HepG2 (cell line): ENCODE results near the gene TNNI3. TPM values are rescaled to one million over a fixed set of nuclear protein-coding genes. Genes with fewer than 3 reads are reported as not detected.

Experiments used
- FOXO1 ChIP-seq: sonication (generic); formaldehyde crosslinking; IDR thresholded peaks from 2 replicates; pipeline ENCODE4 v1.4.0; 2020; ENCODE audit warnings: missing genetic modification reagents
- IRF9 ChIP-seq: sonication (generic); formaldehyde crosslinking; IDR thresholded peaks from 2 replicates; pipeline ENCODE4 v1.8.0; 2022; ENCODE audit warnings: missing genetic modification reagents, mild to moderate bottlenecking, borderline replicate concordance
- PRDM15 ChIP-seq: sonication (generic); formaldehyde crosslinking; IDR thresholded peaks from 2 replicates; pipeline ENCODE4 v1.4.0; 2020; ENCODE audit warnings: missing genetic modification reagents
- ZBTB42 ChIP-seq: sonication (generic); formaldehyde crosslinking; IDR thresholded peaks from 2 replicates; pipeline ENCODE4 v1.5.0; 2020; ENCODE audit warnings: mild to moderate bottlenecking, missing genetic modification reagents
- ZNF143 ChIP-seq: sonication (generic); formaldehyde crosslinking; IDR thresholded peaks from 2 replicates; pipeline ENCODE4 v1.4.0; 2020; ENCODE audit warnings: missing genetic modification reagents
- ZNF547 ChIP-seq: sonication (generic); formaldehyde crosslinking; IDR thresholded peaks from 2 replicates; pipeline ENCODE4 v1.5.1; 2020; ENCODE audit warnings: mild to moderate bottlenecking, missing genetic modification reagents
- ZNF768 ChIP-seq: sonication (generic); formaldehyde crosslinking; IDR thresholded peaks from 2 replicates; pipeline ENCODE4 v1.4.0; 2020; ENCODE audit warnings: missing genetic modification reagents
- polyA plus RNA-seq, 8 experiments: library from polyadenylated mRNA; depleted of rRNA in 3 of 8; stranded (reverse) in 7 of 8; unstranded in 1 of 8; fragments of >200 nt; fragmentation: Illumina TruSeq in 4 of 8; extraction: Trizol in 4 of 8; gene quantifications; 2 replicates each; pipeline versions ENCODE4 v1.2.1 to v1.2.3, GENCODE V29; 2011 to 2016; ENCODE audit warnings: low read depth in 4 of 8, missing spikeins in 1 of 8, mixed read lengths in 1 of 8; ENCODE audit not compliant: insufficient read depth in 1 of 8
- total RNA-seq, 5 experiments: library from RNA; depleted of rRNA; stranded (reverse); fragments of >200 nt; fragmentation: Illumina TruSeq; extraction: Trizol; gene quantifications; 2 replicates each; pipeline ENCODE4 v1.2.3, GENCODE V29; 2016; ENCODE audit warnings: low read depth in 1 of 5
- TF ChIP-seq, protein P1 (sequence below): sonication (generic); formaldehyde crosslinking; IDR thresholded peaks from 2 replicates; pipeline ENCODE4 v1.4.0; 2020; ENCODE audit warnings: mild to moderate bottlenecking, missing genetic modification reagents
- TF ChIP-seq, protein P2 (sequence below): sonication (generic); formaldehyde crosslinking; IDR thresholded peaks from 2 replicates; pipeline ENCODE4 v1.5.1; 2020; ENCODE audit warnings: mild to moderate bottlenecking, missing genetic modification reagents, moderate library complexity
- TF ChIP-seq, protein P3 (sequence below): sonication (generic); formaldehyde crosslinking; IDR thresholded peaks from 2 replicates; pipeline ENCODE4 v1.4.0; 2020; ENCODE audit warnings: mild to moderate bottlenecking, missing genetic modification reagents
- TF ChIP-seq, protein P4 (sequence below): sonication (generic); formaldehyde crosslinking; IDR thresholded peaks from 2 replicates; pipeline ENCODE4 v1.5.0; 2020; ENCODE audit warnings: missing genetic modification reagents, mild to moderate bottlenecking, borderline replicate concordance
- TF ChIP-seq, protein P5 (sequence below): sonication (generic); formaldehyde crosslinking; IDR thresholded peaks from 2 replicates; pipeline ENCODE4 v1.4.0; 2020; ENCODE audit warnings: mild to moderate bottlenecking, low read depth, missing genetic modification reagents

TNNI3 gene
- total and polyA plus RNA-seq, 2 of the 13 experiments (the other 11 are each of a cell fraction or from before 2014, with no cell fraction given), result 3.5 to 3.7 TPM

GRCh38 chr19:55178781-55179599 is 21.5 kb upstream of the TNNI3 start (continued):
- TF ChIP-seq PRDM15 (CRISPR knock-in tag) (peak; percentile 98), ZBTB42 (CRISPR knock-in tag) (0 out of 2 replicates have a peak, but pooled peaks have one; percentile 7), ZNF143 (CRISPR knock-in tag) (peak; percentile 99), FOXO1 (CRISPR knock-in tag) (0 out of 2 replicates have a peak, but pooled peaks have one; percentile 8), ZNF547 (peak; percentile 17; the same call in 1 of the 2 replicates), IRF9 (CRISPR knock-in tag) (0 out of 2 replicates have a peak, but pooled peaks have one; percentile 38), ZNF768 (0 out of 2 replicates have a peak, but pooled peaks have one; percentile 19)
- TF ChIP-seq, protein P1, sequence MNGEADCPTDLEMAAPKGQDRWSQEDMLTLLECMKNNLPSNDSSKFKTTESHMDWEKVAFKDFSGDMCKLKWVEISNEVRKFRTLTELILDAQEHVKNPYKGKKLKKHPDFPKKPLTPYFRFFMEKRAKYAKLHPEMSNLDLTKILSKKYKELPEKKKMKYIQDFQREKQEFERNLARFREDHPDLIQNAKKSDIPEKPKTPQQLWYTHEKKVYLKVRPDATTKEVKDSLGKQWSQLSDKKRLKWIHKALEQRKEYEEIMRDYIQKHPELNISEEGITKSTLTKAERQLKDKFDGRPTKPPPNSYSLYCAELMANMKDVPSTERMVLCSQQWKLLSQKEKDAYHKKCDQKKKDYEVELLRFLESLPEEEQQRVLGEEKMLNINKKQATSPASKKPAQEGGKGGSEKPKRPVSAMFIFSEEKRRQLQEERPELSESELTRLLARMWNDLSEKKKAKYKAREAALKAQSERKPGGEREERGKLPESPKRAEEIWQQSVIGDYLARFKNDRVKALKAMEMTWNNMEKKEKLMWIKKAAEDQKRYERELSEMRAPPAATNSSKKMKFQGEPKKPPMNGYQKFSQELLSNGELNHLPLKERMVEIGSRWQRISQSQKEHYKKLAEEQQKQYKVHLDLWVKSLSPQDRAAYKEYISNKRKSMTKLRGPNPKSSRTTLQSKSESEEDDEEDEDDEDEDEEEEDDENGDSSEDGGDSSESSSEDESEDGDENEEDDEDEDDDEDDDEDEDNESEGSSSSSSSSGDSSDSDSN, result 0 out of 2 replicates have a peak, but pooled peaks have one; percentile 22
- TF ChIP-seq, protein P2, sequence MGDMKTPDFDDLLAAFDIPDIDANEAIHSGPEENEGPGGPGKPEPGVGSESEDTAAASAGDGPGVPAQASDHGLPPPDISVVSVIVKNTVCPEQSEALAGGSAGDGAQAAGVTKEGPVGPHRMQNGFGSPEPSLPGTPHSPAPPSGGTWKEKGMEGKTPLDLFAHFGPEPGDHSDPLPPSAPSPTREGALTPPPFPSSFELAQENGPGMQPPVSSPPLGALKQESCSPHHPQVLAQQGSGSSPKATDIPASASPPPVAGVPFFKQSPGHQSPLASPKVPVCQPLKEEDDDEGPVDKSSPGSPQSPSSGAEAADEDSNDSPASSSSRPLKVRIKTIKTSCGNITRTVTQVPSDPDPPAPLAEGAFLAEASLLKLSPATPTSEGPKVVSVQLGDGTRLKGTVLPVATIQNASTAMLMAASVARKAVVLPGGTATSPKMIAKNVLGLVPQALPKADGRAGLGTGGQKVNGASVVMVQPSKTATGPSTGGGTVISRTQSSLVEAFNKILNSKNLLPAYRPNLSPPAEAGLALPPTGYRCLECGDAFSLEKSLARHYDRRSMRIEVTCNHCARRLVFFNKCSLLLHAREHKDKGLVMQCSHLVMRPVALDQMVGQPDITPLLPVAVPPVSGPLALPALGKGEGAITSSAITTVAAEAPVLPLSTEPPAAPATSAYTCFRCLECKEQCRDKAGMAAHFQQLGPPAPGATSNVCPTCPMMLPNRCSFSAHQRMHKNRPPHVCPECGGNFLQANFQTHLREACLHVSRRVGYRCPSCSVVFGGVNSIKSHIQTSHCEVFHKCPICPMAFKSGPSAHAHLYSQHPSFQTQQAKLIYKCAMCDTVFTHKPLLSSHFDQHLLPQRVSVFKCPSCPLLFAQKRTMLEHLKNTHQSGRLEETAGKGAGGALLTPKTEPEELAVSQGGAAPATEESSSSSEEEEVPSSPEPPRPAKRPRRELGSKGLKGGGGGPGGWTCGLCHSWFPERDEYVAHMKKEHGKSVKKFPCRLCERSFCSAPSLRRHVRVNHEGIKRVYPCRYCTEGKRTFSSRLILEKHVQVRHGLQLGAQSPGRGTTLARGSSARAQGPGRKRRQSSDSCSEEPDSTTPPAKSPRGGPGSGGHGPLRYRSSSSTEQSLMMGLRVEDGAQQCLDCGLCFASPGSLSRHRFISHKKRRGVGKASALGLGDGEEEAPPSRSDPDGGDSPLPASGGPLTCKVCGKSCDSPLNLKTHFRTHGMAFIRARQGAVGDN (CRISPR knock-in tag), result peak; percentile 43
- TF ChIP-seq, protein P3, sequence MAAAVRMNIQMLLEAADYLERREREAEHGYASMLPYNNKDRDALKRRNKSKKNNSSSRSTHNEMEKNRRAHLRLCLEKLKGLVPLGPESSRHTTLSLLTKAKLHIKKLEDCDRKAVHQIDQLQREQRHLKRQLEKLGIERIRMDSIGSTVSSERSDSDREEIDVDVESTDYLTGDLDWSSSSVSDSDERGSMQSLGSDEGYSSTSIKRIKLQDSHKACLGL (CRISPR knock-in tag), result 0 out of 2 replicates have a peak, but pooled peaks have one; percentile 16
- TF ChIP-seq, protein P4, sequence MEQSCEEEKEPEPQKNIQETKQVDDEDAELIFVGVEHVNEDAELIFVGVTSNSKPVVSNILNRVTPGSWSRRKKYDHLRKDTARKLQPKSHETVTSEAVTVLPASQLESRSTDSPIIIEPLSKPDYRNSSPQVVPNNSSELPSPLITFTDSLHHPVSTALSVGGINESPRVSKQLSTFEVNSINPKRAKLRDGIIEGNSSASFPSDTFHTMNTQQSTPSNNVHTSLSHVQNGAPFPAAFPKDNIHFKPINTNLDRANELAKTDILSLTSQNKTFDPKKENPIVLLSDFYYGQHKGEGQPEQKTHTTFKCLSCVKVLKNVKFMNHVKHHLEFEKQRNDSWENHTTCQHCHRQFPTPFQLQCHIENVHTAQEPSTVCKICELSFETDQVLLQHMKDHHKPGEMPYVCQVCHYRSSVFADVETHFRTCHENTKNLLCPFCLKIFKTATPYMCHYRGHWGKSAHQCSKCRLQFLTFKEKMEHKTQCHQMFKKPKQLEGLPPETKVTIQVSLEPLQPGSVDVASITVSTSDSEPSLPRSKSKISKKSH (CRISPR knock-in tag), result peak; percentile 33; the same call in 1 of the 2 replicates
- TF ChIP-seq, protein P5, sequence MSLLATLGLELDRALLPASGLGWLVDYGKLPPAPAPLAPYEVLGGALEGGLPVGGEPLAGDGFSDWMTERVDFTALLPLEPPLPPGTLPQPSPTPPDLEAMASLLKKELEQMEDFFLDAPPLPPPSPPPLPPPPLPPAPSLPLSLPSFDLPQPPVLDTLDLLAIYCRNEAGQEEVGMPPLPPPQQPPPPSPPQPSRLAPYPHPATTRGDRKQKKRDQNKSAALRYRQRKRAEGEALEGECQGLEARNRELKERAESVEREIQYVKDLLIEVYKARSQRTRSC, result no peak
